NOMO-1 treated with DMSO at 0.1 percent for 48 hours (cell line): ENCODE measurements around the gene BOC.

ENCODE experiments used
- DNase-seq: peaks from one replicate; lab custom pipeline; 2025; ENCODE audit not compliant: unreplicated experiment; lab: John Stamatoyannopoulos, UW

Gene BOC

GRCh38 chr3:113249111-113249510 lies 37.8 kb downstream of the BOC start:
- no peak for DNase-seq

GRCh38 chr3:113249601-113250000 lies 38.2 kb downstream of the BOC start:
- no peak for DNase-seq

- no peak for DNase-seq
These were observed 39.2 kb downstream of the BOC start for GRCh38 chr3:113250566-113250965.

GRCh38 chr3:113251817-113252216 lies 40.5 kb downstream of the BOC start:
- no peak for DNase-seq

GRCh38 chr3:113252553-113252952 lies 41.2 kb downstream of the BOC start:
- DNase-seq = no peak

- DNase-seq = no peak
These were observed 42.3 kb downstream of the BOC start for GRCh38 chr3:113253702-113254101.

- DNase-seq = peak; percentile 40
These were observed 43.0 kb downstream of the BOC start for GRCh38 chr3:113254171-113254947.

GRCh38 chr3:113255100-113255853 lies 43.9 kb downstream of the BOC start:
- DNase-seq = peak; percentile 73

- no peak for DNase-seq
These were observed 44.7 kb downstream of the BOC start for GRCh38 chr3:113255854-113256615.

- no peak for DNase-seq
These were observed 47.0 kb downstream of the BOC start for GRCh38 chr3:113258361-113258760.

- DNase-seq = no peak
These were observed 47.8 kb downstream of the BOC start for GRCh38 chr3:113259196-113259595.

- DNase-seq = no peak
These were observed 49.8 kb downstream of the BOC start for GRCh38 chr3:113261063-113261625.

- DNase-seq = no peak
These were observed 50.4 kb downstream of the BOC start for GRCh38 chr3:113261626-113262303.

- no peak for DNase-seq
These were observed 50.9 kb downstream of the BOC start for GRCh38 chr3:113262304-113262665.

GRCh38 chr3:113263020-113263419 lies 51.7 kb downstream of the BOC start:
- no peak for DNase-seq

GRCh38 chr3:113263778-113264177 lies 52.4 kb downstream of the BOC start:
- DNase-seq = no peak

- no peak for DNase-seq
These were observed 53.1 kb downstream of the BOC start for GRCh38 chr3:113264283-113265131.

- no peak for DNase-seq
These were observed 53.9 kb downstream of the BOC start for GRCh38 chr3:113265231-113265630.

GRCh38 chr3:113266738-113267137 lies 55.4 kb downstream of the BOC start:
- DNase-seq = no peak

GRCh38 chr3:113268311-113268710 lies 57.0 kb downstream of the BOC start:
- DNase-seq = no peak
